Left lobe of liver (tissue), 2 donors: ENCODE data around the gene ZNF385A. TPM values are rescaled to one million over a fixed set of nuclear protein-coding genes. Genes with fewer than 3 reads are reported as not detected.
A peak's percentile ranks its signal among the peaks of the same experiment; 100 is the strongest.

Experiments
- ATAC-seq: fragments of 200-7000 bp; cut with Tn5 transposase; one replicate; pipeline ENCODE4 v1.9.1; 2020; ENCODE audit warnings: mild to moderate bottlenecking, moderate library complexity
- DNase-seq: peaks from one replicate; pipeline ENCODE4 v3.0.0-alpha.2; 2020; ENCODE audit warnings: low spot score
- total RNA-seq: library from RNA; stranded (reverse); gene quantifications from one replicate; pipeline ENCODE4 v1.2.1, GENCODE V29; 2021
- donor health status: DM: no; HTN: no; CAD: no; lungs with moderate emphysema.
- donor health status: DM: no; HTN: yes; CAD: no.

The ZNF385A gene
- total RNA-seq = 3.3 TPM

- peak; percentile 21 for ATAC-seq
- no peak for DNase-seq
Measured at GRCh38 chr12:54384591-54385041, at the start of gene ZNF385A. Gene ZNF385A, minus strand, starts transcription at chr12:54384733. Its CDS starts 219 bp downstream, at chr12:54384514.

- ATAC-seq (no peak), DNase-seq (no peak)
Measured at GRCh38 chr12:54432815-54433164, 48.3 kb upstream of the ZNF385A start.

GRCh38 chr12:54431911-54432814, 47.6 kb upstream of the ZNF385A start:
- DNase-seq (peak; percentile 67), ATAC-seq (peak; percentile 39)

- ATAC-seq (no peak), DNase-seq (no peak)
Measured at GRCh38 chr12:54430471-54431069, 46.0 kb upstream of the ZNF385A start.

GRCh38 chr12:54429014-54429471, 44.5 kb upstream of the ZNF385A start:
- DNase-seq = no peak
- peak; percentile 59 for ATAC-seq

GRCh38 chr12:54428050-54429013, 43.8 kb upstream of the ZNF385A start:
- ATAC-seq (peak; percentile 27), DNase-seq (no peak)

- ATAC-seq (no peak), DNase-seq (no peak)
Measured at GRCh38 chr12:54427106-54427505, 42.6 kb upstream of the ZNF385A start.

- no peak for ATAC-seq
- DNase-seq = no peak
Measured at GRCh38 chr12:54426690-54427089, 42.2 kb upstream of the ZNF385A start.

GRCh38 chr12:54425702-54426101, 41.2 kb upstream of the ZNF385A start:
- ATAC-seq = no peak
- no peak for DNase-seq

GRCh38 chr12:54424224-54424623, 39.7 kb upstream of the ZNF385A start:
- DNase-seq = no peak
- ATAC-seq = no peak

- ATAC-seq (no peak), DNase-seq (no peak)
Measured at GRCh38 chr12:54423816-54424150, 39.2 kb upstream of the ZNF385A start.

GRCh38 chr12:54421879-54422250, 37.3 kb upstream of the ZNF385A start:
- ATAC-seq (no peak), DNase-seq (no peak)

GRCh38 chr12:54421175-54421878, 36.8 kb upstream of the ZNF385A start:
- ATAC-seq = no peak
- DNase-seq = no peak

GRCh38 chr12:54420766-54421144, 36.2 kb upstream of the ZNF385A start:
- no peak for DNase-seq
- no peak for ATAC-seq

- DNase-seq = peak; percentile 86
- ATAC-seq = peak; percentile 72
Measured at GRCh38 chr12:54419088-54419887, 34.8 kb upstream of the ZNF385A start, which contains the start of gene ITGA5. Gene ITGA5, minus strand, starts transcription at chr12:54419266. Its CDS starts 68 bp downstream, at chr12:54419198.

- DNase-seq (no peak), ATAC-seq (no peak)
Measured at GRCh38 chr12:54418441-54419087, 34.0 kb upstream of the ZNF385A start.

- DNase-seq = no peak
- no peak for ATAC-seq
Measured at GRCh38 chr12:54417712-54418440, 33.3 kb upstream of the ZNF385A start.
